Skin of body (tissue), 2 donors: ENCODE data around the gene TMEM182. TPM values are rescaled to one million over a fixed set of nuclear protein-coding genes. Genes with fewer than 3 reads are reported as not detected.

Experiments used
- DNase-seq: peaks from one replicate; lab custom pipeline; 2025; lab: John Stamatoyannopoulos, UW
- total RNA-seq: library from RNA; depleted of rRNA; stranded (reverse); fragments of >200 nt; gene quantifications from one replicate; pipeline ENCODE4 v1.2.3, GENCODE V29; 2014

The TMEM182 gene
- total RNA-seq, 1 donor from 2014 or later, result 32.6 TPM

GRCh38 chr2:102852867-102853266 lies 91.0 kb downstream of the TMEM182 start:
- no peak for DNase-seq

Other genes with a start within 250 kb of the TMEM182 start
- 6.8 TPM for gene SLC9A2, start 142.5 kb upstream of the TMEM182 start, total RNA-seq